Left lung (tissue), 10 donors: ENCODE data around the gene UXS1. TPM values are rescaled to one million over a fixed set of nuclear protein-coding genes. Genes with fewer than 3 reads are reported as not detected.

Experiments used
- ATAC-seq: fragments of 200-7000 bp; cut with Tn5 transposase; one replicate; pipeline ENCODE4 v1.9.1; 2020; ENCODE audit warnings: moderate library complexity
- DNase-seq, 4 donors: peaks; one replicate each; pipeline ENCODE4 v3.0.0-alpha.2; 2013 to 2020
- H3K27ac ChIP-seq, 2 donors: fragments of 200-600 bp; sonication (generic) in 1 of 2; one replicate each; pipeline versions ENCODE4 v1.5.0 to v1.8.0; 2020 to 2021
- H3K27me3 ChIP-seq, 2 donors: fragments of 200-600 bp; sonication (generic) in 1 of 2; one replicate each; pipeline versions ENCODE4 v1.5.0 to v1.8.0; 2020 to 2021
- H3K36me3 ChIP-seq, 2 donors: fragments of 200-600 bp; sonication (generic) in 1 of 2; one replicate each; pipeline versions ENCODE4 v1.5.0 to v1.8.0; 2020 to 2021
- H3K4me1 ChIP-seq, 2 donors: fragments of 200-600 bp; one replicate each; pipeline ENCODE4 v1.8.0; 2021
- H3K4me3 ChIP-seq, 2 donors: fragments of 200-600 bp; sonication (generic) in 1 of 2; one replicate each; pipeline versions ENCODE4 v1.5.0 to v1.8.0; 2020 to 2021; ENCODE audit warnings: mild to moderate bottlenecking in 1 of 2
- H3K9me3 ChIP-seq, 2 donors: fragments of 200-600 bp; sonication (generic) in 1 of 2; one replicate each; pipeline versions ENCODE4 v1.5.0 to v1.8.0; 2020 to 2021
- intact Hi-C, 2 donors: fragments of 100-400 bp; cut with DNase I; formaldehyde crosslinking; loops; one replicate each; pipeline versions ENCODE4 v1.11.2 to v1.14.2; 2022
- polyA plus RNA-seq, 6 donors: library from polyadenylated mRNA; unstranded; fragments of 120-200 nt; gene quantifications; one replicate each; pipeline ENCODE4 v1.2.1, GENCODE V29; 2013; ENCODE audit not compliant: insufficient read length in 6 of 6
- total RNA-seq, 2 donors: library from RNA; stranded (reverse); fragmentation: NEBNext Ultra II Directional; extraction: Animal tissue kit (Norgen Biotek cat#: 25700); gene quantifications; one replicate each; pipeline ENCODE4 v1.2.1, GENCODE V29; 2021
- TF ChIP-seq, protein P1 (sequence below), 2 donors: fragments of 200-600 bp; sonication (generic) in 1 of 2; IDR thresholded peaks; one replicate each; pipeline versions ENCODE4 v1.5.0 to v1.8.0; 2021; ENCODE audit warnings: antibody characterized with exemption in 2 of 2
- donor health status: DM: no; HTN: yes; CAD: no.
- donor health status: DM: no; HTN: no; CAD: no.

The UXS1 gene
- total and polyA plus RNA-seq, 8 donors, result 46.9 to 98.5 (median 87.4) TPM

GRCh38 chr2:106161938-106162820, 31.9 kb downstream of the UXS1 start:
- peaks cover 0 to 6% of the 10 kb centered on the region in 2 donors for H3K36me3 ChIP-seq
- intact Hi-C loops, result no loop called here
- H3K4me3 ChIP-seq, result no peak overlapping the region
- H3K27ac ChIP-seq, result peak overlapping the region; percentile 26 to 52
- peaks cover 9 to 28% of the 10 kb centered on the region in 2 donors for H3K4me1 ChIP-seq
- peak in 2 of 4 donors; percentile 46 to 75 for DNase-seq
- TF ChIP-seq, protein P1, sequence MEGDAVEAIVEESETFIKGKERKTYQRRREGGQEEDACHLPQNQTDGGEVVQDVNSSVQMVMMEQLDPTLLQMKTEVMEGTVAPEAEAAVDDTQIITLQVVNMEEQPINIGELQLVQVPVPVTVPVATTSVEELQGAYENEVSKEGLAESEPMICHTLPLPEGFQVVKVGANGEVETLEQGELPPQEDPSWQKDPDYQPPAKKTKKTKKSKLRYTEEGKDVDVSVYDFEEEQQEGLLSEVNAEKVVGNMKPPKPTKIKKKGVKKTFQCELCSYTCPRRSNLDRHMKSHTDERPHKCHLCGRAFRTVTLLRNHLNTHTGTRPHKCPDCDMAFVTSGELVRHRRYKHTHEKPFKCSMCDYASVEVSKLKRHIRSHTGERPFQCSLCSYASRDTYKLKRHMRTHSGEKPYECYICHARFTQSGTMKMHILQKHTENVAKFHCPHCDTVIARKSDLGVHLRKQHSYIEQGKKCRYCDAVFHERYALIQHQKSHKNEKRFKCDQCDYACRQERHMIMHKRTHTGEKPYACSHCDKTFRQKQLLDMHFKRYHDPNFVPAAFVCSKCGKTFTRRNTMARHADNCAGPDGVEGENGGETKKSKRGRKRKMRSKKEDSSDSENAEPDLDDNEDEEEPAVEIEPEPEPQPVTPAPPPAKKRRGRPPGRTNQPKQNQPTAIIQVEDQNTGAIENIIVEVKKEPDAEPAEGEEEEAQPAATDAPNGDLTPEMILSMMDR (IDR thresholded peaks at IDR 0.05), result no peak
- peak; percentile 86 for ATAC-seq
- no peaks in the 10 kb centered on the region for H3K27me3 ChIP-seq
- H3K9me3 ChIP-seq, result no peaks in the 10 kb centered on the region

DNA sequence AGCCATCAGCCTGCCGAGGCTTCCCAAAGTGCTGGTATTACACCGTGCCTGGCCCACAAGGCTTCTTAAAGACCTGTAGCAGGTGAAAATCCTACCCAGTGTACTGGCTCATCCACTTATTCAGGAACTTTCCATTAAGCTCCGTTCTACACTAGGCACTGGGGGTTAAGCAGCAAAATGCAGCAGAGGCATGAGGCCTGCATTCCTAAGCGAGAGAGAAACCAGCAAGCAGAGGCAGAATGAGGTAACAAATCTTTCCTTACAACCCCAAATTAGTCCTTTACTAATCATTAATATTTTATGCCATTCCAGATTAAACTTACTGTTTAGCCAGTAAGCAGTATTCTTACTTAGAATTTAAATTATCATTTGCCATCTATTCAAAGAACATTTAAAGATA, 32.8 kb downstream of the UXS1 start:
- Histone ChIP-seq H3K9me3 (no peaks in the 10 kb centered on the region), H3K27ac (peak overlapping the region; percentile 26 to 52), H3K27me3 (no peaks in the 10 kb centered on the region), H3K4me1 (peaks cover 9 to 28% of the 10 kb centered on the region in 2 donors), H3K36me3 (peaks cover 0 to 6% of the 10 kb centered on the region in 2 donors), H3K4me3 (no peak overlapping the region)
- ATAC-seq (no peak), DNase-seq (no peak)
- intact Hi-C loops, result no loop called here
- TF ChIP-seq, protein P1 (IDR thresholded peaks at IDR 0.05), result no peak

GRCh38 chr2:106160786-106161261, 33.3 kb downstream of the UXS1 start:
- TF ChIP-seq, protein P1 (IDR thresholded peaks at IDR 0.05), result no peak
- Histone ChIP-seq H3K4me1 (peaks cover 7 to 28% of the 10 kb centered on the region in 2 donors), H3K4me3 (no peak overlapping the region), H3K9me3 (no peaks in the 10 kb centered on the region), H3K27me3 (no peaks in the 10 kb centered on the region), H3K36me3 (peaks cover 0 to 6% of the 10 kb centered on the region in 2 donors), H3K27ac (peak overlapping the region; percentile 26 to 52)
- ATAC-seq, result peak; percentile 24
- intact Hi-C loops, result no loop called here
- no peak for DNase-seq

DNA sequence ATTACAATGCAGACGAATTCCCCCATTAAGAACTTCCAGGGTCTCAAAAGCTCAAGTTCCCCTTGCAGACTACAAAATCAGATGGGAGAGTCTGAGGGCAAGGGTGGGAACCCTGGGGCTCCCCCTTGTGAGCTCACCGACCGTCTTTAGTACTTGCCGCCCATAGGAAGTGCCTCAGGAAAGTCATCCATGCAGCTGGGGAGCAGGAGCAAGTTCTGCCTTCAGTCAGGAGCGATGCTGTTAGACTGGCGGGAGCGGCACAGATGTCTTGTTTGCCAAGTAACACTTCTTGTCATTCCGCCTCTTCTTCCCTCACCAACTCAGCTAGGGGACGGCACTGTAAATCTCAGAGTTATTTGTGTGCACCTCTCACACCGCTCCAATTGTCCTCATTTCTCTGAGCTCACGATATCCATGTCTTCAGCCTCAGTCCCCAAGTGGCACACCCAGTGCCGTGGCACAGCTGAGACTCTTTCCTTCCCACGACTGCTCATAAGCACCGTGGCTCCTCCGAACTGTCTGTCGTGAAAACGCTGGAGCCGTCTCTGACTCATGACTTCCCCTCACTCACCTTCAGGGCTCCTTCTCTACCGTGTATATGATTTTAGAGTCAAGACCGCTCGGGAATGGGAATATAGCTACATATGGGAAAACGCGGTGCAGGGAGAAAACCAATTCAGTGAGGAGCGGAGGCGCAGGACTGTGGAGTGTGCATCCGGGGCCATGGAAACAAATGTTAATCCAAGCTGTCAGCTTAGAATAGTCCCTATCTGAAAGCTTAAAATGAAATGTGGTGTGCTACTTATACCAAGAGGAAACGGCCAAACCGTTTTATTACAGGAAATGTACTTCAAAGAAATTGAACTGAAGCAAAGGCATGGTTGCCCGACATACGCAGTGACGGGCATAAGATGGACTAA, 34.0 kb downstream of the UXS1 start:
- DNase-seq (no peak), ATAC-seq (no peak)
- peaks cover 0 to 6% of the 10 kb centered on the region in 2 donors for H3K36me3 ChIP-seq
- H3K27ac ChIP-seq, result peak overlapping the region; percentile 26 to 52
- H3K4me3 ChIP-seq, result peak overlapping the region in 1 of 2 donors; percentile 8
- no peaks in the 10 kb centered on the region for H3K27me3 ChIP-seq
- H3K9me3 ChIP-seq, result no peaks in the 10 kb centered on the region
- intact Hi-C loops, result no loop called here
- TF ChIP-seq, protein P1 (IDR thresholded peaks at IDR 0.05), result no peak
- H3K4me1 ChIP-seq, result peaks cover 5 to 28% of the 10 kb centered on the region in 2 donors
